ENCODE data around the gene LIG1.

LIG1 gene

GRCh38 chr19:48181505-48181904, 11.4 kb upstream of the LIG1 start:
- no peak for DNase-seq

- DNase-seq, result no peak
These were observed 6.1 kb upstream of the LIG1 start for GRCh38 chr19:48176226-48176625.

- no peak for DNase-seq
These were observed 5.4 kb upstream of the LIG1 start for GRCh38 chr19:48175578-48175977.

- no peak for DNase-seq
These were observed 4.4 kb upstream of the LIG1 start for GRCh38 chr19:48174445-48175030.

GRCh38 chr19:48171710-48172109, 1.6 kb upstream of the LIG1 start:
- DNase-seq, result no peak

GRCh38 chr19:48170817-48171347, 738 bp upstream of the LIG1 start:
- DNase-seq, result no peak

GRCh38 chr19:48169578-48169938, 586 bp downstream of the LIG1 start:
- DNase-seq, result peak in 1 of 2 experiments; percentile 39

- no peak for DNase-seq
These were observed 1.5 kb downstream of the LIG1 start for GRCh38 chr19:48168689-48169088.

GRCh38 chr19:48158210-48158790, 11.8 kb downstream of the LIG1 start:
- no peak for DNase-seq

- DNase-seq, result no peak
These were observed 16.1 kb downstream of the LIG1 start for GRCh38 chr19:48154003-48154402.

GRCh38 chr19:48152551-48152950, 17.6 kb downstream of the LIG1 start:
- peak; percentile 30 to 31 for DNase-seq

GRCh38 chr19:48149430-48149829, 20.7 kb downstream of the LIG1 start:
- DNase-seq, result no peak

GRCh38 chr19:48148576-48148975, 21.6 kb downstream of the LIG1 start:
- no peak for DNase-seq

- no peak for DNase-seq
These were observed 22.5 kb downstream of the LIG1 start for GRCh38 chr19:48147597-48148175.

GRCh38 chr19:48139053-48139452, 31.1 kb downstream of the LIG1 start:
- no peak for DNase-seq

GRCh38 chr19:48137411-48137810, 32.7 kb downstream of the LIG1 start:
- DNase-seq, result no peak

- no peak for DNase-seq
These were observed 33.6 kb downstream of the LIG1 start for GRCh38 chr19:48136547-48136946.

GRCh38 chr19:48135411-48135810, 34.7 kb downstream of the LIG1 start:
- no peak for DNase-seq

- no peak for DNase-seq
These were observed 37.0 kb downstream of the LIG1 start for GRCh38 chr19:48133094-48133493.

GRCh38 chr19:48127561-48127960, 42.6 kb downstream of the LIG1 start:
- no peak for DNase-seq

GRCh38 chr19:48123907-48124651, 46.1 kb downstream of the LIG1 start:
- no peak for DNase-seq

- no peak for DNase-seq
These were observed 47.7 kb downstream of the LIG1 start for GRCh38 chr19:48122421-48122820.

GRCh38 chr19:48121909-48122371, 48.2 kb downstream of the LIG1 start:
- no peak for DNase-seq

GRCh38 chr19:48121066-48121465, 49.1 kb downstream of the LIG1 start:
- DNase-seq, result no peak

Data from SW 1271 (cell line).